ENCODE data around the gene CSTB. TPM values are rescaled to one million over a fixed set of nuclear protein-coding genes. Genes with fewer than 3 reads are reported as not detected.

Gene CSTB
- total RNA-seq, 1 experiment from 2014 or later, result 48.2 TPM

DNA sequence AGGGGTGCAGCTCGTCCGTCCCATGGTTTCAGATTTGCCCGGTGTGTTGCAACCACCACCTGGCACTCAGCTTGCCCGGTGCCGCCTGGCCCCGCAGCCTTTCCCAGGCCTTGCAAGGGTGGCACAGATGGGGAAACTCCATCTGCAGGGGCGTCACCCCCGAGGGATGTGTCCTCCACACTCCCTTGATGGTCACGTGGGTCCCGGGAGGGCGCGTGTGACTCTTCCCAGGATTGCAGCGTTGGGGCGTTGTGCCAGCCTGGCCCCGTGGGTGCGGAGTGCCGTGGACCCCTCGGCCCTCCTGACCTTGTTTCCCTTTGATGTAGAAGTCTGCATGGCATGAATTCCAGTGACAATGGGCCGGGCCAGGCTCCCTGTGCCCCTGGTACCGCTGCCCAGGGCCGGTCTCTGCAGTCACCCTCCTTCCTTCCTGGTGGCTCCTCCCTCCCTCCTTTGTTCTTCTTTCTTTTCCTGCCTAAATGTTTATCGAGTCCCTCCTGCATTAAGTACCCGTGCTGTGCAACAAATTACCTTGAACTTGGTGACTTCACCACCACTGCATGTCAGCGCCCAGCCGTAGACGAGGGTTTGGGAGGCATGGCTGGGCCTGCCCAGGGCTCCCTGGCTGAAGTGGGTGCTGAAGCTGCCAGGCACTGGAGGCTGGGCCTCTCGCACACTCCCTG, 36.2 kb upstream of the CSTB start:
- no peak for DNase-seq (ENCODE audit: low read depth, low spot score)
- in situ Hi-C loops (cut with HindIII; ENCODE audit: low pct_unique_long_range_greater_than_20kb, low sequenced_read_pairs), result no loop called here

DNA sequence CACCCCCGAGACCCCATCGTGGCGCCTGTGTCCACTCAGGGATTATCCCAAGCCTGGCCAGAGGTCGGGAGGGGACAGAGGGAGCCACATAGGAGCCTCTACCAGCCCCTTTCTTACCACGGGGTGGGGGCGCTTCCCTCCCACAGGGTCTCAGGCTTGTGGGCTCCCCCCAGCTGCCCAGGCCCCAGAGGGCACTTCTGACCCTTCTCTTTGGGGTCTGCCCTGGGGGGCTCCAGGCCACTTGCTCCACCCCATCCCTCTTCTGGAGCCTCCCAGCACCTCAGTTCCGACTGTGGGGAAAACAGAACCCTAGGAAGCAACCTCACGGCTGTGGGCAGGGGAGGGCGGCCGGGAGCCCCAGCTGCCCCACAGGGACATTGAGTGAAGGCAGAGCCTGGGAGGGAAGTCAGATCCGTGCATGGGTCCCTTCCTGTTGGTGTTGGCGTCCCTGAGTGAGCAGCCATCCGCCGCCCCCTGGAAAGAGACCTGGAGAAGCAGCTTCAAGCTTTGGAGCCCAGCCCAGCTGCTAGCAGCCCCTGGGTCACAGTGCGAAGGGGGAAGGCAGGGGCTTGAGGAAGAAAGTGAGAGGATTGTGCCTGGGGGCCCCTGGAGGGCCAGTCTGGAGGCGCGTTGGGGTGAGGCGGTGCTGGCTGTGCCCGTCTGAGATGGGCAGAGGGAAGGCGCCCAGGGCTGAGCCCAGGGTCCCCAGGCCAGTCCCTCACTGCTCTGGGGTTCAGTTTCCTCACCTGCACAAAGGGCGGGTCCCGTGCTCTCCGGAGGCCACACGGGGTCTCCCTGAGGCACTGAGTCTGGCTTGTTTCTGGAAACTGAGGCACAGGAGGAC, 35.4 kb upstream of the CSTB start:
- DNase-seq (ENCODE audit: low read depth, low spot score), result no peak
- in situ Hi-C loops (cut with HindIII; ENCODE audit: low pct_unique_long_range_greater_than_20kb, low sequenced_read_pairs), result no loop called here

DNA sequence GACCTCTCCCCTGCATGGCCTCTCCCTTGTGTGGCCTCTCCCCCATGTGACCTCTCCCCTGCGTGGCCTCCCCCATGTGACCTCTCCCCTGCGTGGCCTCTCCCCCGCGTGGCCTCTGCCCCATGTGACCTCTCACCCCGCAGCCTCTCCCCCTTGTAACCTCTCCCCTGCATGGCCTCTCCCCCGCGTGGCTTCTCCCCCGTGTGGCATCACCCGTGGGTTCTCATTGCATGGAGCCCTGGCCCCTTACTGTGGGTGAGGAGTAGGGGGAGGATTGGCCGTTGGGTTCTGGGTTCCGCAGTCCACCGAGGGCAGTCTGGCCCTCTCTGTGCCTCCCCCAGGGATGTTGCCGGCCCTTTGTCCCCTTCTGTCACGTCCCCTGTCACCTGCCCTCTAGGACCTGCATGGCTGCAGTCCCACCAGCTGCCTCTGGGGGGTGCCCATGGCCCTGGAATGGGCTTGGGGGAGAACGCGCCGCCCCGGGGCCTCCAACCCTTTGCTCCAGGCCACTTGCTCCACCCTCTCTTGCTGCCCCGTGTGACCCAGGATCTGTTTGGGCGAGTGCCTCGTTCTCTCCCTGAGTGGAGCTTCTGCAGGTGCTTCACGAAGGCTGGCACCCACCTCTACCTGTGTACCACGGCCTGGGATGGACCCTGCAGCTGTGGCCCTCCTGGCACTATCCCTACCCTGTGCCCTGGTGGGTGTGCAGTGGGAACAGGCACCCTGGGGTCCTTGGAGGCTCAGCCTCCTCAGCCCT, 34.6 kb upstream of the CSTB start:
- peak; percentile 70 for DNase-seq (ENCODE audit: low read depth, low spot score)
- in situ Hi-C loops (cut with HindIII; ENCODE audit: low pct_unique_long_range_greater_than_20kb, low sequenced_read_pairs), result no loop called here

DNA sequence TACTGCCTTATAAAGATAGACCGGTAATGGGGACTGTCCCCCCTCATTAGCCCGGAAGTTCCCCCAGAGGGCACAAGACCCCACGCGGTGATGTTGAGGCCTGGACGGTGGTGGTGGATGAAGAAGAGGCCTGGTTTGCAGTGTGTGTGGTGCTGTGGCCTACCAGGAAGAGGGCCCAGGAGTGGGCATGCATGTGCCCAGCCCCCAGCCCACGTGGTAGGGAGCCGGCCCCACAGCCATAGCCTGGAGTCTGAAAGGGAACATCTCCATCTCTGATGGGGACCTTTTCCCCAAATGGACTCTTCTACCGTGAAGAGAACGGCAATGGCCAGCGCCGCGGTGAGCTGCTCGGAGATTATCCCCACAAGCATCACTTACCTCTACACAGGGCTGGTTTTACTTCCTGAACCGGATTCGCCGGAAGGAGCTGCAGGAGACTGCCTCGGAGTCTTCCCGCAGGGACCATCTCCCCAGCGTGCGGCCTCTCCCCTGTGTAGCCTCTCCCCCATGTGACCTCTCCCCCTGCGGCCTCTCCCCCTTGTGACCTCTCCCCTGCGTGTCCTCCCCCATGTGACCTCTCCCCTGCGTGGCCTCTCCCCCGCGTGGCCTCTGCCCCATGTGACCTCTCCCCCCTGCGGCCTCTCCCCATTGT, 33.9 kb upstream of the CSTB start:
- in situ Hi-C loops (cut with HindIII; ENCODE audit: low pct_unique_long_range_greater_than_20kb, low sequenced_read_pairs), result no loop called here

DNA sequence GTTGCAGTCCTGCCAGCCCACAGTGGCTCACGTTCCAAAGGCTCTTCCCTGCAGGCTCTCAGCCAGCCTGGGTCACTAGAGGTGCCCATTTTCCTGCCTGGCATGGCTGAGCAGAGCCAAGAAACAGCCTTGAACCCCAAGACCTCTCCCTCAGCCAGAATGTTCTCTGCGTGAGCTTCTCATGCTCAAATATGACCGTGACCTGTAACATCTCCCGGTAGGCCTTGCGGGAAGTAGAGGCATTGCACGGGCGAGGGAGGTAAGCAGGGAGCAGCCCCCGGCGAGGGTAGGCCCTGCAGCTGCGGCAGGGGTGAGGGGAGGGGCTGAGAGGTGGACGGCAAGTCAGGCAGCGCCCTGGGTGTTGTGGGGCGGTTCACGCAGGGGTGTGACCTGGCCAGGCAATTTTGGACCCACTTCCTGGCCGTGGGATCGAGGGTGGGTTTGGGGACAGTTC, 33.3 kb upstream of the CSTB start:
- no peak for DNase-seq (ENCODE audit: low read depth, low spot score)
- in situ Hi-C loops (cut with HindIII; ENCODE audit: low pct_unique_long_range_greater_than_20kb, low sequenced_read_pairs), result no loop called here

More for the DNA sequence above, 33.9 kb upstream of the CSTB start:
- no peak for DNase-seq (ENCODE audit: low read depth, low spot score)

- no peak for DNase-seq (ENCODE audit: low read depth, low spot score)
- in situ Hi-C loops (cut with HindIII; ENCODE audit: low pct_unique_long_range_greater_than_20kb, low sequenced_read_pairs), result no loop called here
Measured at GRCh38 chr21:43808832-43809251, 32.7 kb upstream of the CSTB start.

- DNase-seq (ENCODE audit: low read depth, low spot score), result no peak
- in situ Hi-C loops (cut with HindIII; ENCODE audit: low pct_unique_long_range_greater_than_20kb, low sequenced_read_pairs), result no loop called here
Measured at GRCh38 chr21:43808367-43808766, 32.3 kb upstream of the CSTB start.

DNA sequence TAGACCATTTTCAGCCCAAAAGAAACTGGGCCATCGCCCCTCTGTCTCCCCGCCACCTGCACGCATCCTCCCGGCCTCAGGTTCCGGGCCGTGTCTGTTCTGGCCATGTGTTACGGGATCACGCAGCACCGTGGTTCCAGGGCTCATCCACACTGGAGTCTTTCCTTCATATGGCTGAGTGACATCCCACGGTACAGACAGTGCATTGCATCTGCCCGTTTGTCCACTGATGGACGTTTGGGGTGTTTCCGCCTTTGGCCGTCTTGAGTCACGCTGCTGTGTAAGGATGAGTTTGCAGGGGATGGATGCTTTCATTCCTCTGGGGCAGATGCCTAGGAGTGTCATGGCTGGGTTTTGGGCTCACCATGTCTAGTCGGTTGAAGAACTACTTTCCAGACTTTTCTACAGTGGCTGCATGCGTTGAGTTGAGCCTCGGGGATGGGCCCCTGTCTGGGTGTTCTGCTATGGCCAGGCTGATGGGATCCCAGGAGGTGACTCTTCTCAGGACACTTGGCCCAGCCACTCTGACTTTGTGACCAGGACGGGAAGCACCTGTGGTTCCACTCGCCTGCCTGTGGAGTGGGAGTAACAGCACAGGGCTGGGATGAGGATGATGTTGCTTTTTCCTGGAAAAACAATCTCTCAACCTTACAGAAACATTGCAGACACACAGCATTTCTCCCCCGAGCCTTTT, 30.1 kb upstream of the CSTB start:
- no peak for DNase-seq (ENCODE audit: low read depth, low spot score)
- in situ Hi-C loops (cut with HindIII; ENCODE audit: low pct_unique_long_range_greater_than_20kb, low sequenced_read_pairs), result no loop called here

DNA sequence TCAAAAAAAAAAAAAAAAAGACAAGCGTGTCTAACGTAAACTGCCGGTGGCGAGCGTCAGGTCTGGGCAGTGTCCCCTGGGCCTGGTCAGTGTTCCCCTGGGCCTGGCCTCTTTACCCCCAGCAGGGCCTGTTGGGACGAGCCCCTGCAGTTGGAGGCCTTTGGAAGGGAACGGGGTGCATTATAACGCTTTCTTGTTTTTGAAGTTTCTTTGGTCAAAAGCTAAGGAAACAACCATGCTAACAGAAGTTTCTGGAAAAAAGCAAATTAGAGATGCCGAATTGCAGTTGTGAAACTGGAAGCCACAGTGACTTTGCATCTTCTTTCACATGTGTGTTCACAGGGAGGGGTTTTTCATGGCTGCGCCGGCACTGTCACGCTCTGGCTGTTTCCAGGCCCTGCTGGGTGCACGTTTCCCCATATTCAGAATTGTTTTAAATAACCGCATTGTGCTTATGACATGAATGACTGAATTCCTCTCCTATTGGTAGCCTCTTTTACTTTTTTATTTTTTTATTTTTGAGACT, 29.2 kb upstream of the CSTB start:
- in situ Hi-C loops (cut with HindIII; ENCODE audit: low pct_unique_long_range_greater_than_20kb, low sequenced_read_pairs), result no loop called here
- no peak for DNase-seq (ENCODE audit: low read depth, low spot score)

DNA sequence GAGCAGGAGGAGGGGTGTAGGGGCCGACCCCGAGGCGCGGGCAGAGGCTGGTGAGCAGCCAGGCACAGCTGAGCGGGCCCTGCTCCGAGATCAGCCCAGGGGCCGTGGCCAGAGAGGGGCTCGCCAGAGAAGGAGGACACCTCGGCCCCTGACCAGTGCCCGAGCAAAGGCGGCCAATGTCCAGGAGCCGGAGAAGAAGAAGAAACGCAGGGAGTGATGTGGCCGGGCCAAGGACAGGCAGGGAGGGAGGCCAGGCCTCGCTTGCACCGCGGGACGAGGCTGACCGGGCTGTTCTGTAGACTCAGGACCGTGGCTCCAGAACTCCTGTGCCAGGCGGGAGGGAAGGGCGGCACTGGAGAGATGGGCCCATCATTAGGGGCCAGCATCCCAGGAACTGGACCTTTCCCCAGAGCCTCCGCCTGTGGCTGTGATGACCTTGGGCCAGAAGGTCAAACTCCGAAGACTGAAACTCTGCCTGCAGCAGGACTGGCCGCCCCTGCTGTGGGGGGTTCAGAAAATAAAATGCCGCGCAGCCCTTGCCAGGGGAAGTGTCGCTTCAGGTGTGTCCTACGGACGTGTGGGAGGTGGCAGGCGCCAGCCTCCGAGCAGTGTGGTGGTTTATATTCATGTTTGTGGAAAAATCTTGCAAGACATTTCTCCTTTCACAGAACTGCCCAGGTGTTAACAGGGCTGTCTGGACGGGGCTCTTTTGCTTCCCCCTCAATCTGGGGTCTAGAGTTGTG, 27.6 kb upstream of the CSTB start:
- no peak for DNase-seq (ENCODE audit: low read depth, low spot score)
- in situ Hi-C loops (cut with HindIII; ENCODE audit: low pct_unique_long_range_greater_than_20kb, low sequenced_read_pairs), result no loop called here

DNA sequence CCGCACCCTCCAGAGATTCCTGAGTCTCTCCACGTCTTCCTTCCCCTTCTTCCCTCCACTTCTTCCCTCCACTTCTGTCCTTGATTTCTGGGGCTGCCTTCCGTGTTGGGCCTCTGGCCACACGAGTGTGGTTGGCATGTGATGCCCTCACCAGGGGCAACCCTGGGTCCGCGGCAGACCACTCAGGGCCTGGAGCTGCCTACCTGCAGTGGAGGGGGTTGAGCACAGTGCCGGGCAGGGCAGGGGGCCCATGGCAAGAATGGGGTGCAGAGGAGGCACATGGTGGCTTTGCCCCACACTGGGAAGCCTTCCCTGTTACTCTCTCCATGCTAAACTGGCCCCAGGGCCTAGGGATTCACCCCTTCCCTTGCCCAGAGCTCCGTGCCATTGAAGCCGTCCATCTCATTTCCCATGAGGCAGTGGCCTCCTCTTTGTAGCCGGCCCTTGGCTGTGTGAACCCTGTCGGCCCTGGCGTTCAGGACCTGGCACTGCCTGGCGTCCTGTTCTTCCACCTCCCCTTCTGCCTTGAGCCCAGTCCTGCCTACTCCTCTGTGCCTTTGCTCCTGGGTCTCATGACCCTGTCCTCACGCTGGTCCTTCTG, 26.7 kb upstream of the CSTB start:
- in situ Hi-C loops (cut with HindIII; ENCODE audit: low pct_unique_long_range_greater_than_20kb, low sequenced_read_pairs), result no loop called here

DNA sequence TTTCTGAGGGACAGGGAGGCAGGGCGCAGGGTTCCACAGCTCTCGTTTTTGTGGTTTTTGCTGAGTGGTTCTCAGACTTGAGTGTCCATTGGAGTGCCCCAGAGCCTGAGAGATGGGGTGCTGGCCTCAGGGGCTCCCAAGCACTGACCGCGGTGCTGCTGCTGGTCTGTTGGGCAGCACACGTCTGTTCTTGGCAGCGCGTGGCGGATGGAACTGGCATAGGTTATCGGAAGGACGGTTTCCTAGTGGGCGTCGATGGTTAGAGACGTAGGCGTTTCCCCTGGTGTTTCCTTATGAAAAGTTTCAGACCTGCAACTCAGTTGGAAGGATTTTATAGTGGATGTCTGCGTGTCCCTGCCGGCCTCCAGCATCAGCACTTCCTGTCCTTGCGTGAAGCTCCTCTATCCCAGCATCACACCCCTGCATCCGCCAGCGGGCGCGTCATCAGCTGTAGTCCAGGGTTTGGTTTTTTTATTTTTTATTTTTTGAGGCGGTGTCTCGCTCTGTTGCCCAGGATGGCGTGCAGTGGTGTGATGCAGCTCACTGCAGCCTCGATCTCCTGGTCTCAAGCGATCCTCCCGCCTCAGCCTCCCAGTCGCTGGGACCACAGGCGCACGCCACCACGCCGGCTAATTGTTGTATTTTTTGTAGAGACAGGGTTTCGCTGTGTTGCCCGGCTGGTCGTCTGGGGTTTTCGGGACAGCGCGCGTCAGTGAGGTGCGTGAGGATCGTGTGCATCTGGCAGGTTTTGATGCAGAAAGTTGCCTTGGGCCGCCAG, 25.1 kb upstream of the CSTB start:
- in situ Hi-C loops (cut with HindIII; ENCODE audit: low pct_unique_long_range_greater_than_20kb, low sequenced_read_pairs), result no loop called here
- DNase-seq (ENCODE audit: low read depth, low spot score), result no peak

More for the DNA sequence above, 26.7 kb upstream of the CSTB start:
- no peak for DNase-seq (ENCODE audit: low read depth, low spot score)

- no peak for DNase-seq (ENCODE audit: low read depth, low spot score)
- in situ Hi-C loops (cut with HindIII; ENCODE audit: low pct_unique_long_range_greater_than_20kb, low sequenced_read_pairs), result no loop called here
Measured at GRCh38 chr21:43800566-43800965, 24.5 kb upstream of the CSTB start.

DNA sequence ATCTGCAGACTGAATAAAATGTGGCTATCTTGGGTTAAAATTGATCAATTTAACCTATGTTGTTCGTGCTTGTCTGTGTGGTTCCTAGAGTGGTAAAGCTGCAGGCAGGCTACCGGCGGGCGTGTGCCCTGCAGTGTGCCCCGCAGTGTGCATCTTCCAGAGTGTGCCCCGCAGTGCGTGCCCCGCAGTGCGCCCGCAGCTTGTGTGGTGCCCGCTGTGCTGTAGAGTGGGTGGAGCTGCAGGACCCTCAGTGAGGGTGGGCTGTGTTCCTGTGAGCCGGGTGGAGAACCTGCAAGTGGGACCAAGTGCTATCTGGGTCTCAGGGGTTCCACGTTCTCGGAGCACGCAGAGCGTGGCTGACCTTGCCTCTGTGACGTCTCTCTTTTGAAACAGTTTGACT, 24.0 kb upstream of the CSTB start:
- in situ Hi-C loops (cut with HindIII; ENCODE audit: low pct_unique_long_range_greater_than_20kb, low sequenced_read_pairs), result no loop called here
- DNase-seq (ENCODE audit: low read depth, low spot score), result no peak

DNA sequence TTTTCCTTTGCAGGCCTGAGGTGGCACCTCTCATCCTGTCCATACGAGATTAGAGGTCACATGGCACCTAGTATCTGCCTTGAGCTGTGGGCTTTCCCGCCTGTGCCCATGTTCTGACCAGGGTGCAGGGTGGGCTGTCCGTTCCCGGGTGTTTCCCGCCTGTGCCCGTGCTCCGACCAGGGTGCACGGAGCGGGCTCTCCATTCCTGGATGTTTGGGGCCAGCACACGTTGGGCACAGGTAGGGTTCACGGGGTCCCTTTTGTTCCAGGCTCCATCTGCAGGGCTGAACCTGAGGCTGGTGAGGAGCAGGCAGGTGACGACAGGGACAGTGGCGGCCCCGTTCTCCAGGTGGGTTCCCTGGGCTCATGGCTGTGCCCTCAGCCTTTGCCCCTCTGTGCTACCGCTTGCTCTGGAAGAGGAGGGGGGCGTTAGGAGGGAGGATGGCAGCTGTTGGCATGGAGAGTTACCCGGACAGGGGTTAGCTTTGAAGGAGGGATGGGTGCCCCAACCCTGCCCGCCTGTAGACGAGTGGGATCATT, 23.3 kb upstream of the CSTB start:
- in situ Hi-C loops (cut with HindIII; ENCODE audit: low pct_unique_long_range_greater_than_20kb, low sequenced_read_pairs), result no loop called here
- no peak for DNase-seq (ENCODE audit: low read depth, low spot score)

Measured in SK-MEL-5 (cell line).